Measurements from ENCODE around the gene CDC14B.

CDC14B gene

GRCh38 chr9:96486386-96487028 lies 133.1 kb downstream of the CDC14B start:
- peak in 10 of 58 donors; percentile 12 to 45 (median 21) for DNase-seq

- no peak for DNase-seq
Measured at GRCh38 chr9:96485280-96485679, 134.4 kb downstream of the CDC14B start.

GRCh38 chr9:96484521-96484931 lies 135.1 kb downstream of the CDC14B start:
- DNase-seq, result no peak

GRCh38 chr9:96483733-96484390 lies 135.8 kb downstream of the CDC14B start:
- DNase-seq, result no peak

- no peak for DNase-seq
Measured at GRCh38 chr9:96483197-96483596, 136.4 kb downstream of the CDC14B start.

- no peak for DNase-seq
Measured at GRCh38 chr9:96482476-96482875, 137.2 kb downstream of the CDC14B start.

DNA sequence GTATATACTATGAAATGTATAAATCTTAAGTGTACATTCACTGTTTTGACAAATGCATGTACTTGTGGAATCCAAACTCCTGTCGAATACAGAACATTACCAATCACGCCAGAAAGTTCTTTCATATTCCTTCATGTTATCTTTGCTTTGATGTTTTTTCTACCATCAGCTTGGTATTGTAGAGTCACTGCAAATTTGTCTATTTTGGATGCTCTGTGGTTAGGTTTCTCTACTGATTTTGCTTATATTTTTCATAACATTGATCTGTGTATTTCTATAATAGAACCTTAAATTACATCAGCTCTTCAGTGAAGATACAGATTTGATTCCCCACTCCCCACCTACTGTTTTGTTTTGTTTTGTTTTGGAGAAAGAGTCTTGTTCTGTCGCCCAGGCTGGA lies 138.9 kb downstream of the CDC14B start:
- DNase-seq, result no peak

DNA sequence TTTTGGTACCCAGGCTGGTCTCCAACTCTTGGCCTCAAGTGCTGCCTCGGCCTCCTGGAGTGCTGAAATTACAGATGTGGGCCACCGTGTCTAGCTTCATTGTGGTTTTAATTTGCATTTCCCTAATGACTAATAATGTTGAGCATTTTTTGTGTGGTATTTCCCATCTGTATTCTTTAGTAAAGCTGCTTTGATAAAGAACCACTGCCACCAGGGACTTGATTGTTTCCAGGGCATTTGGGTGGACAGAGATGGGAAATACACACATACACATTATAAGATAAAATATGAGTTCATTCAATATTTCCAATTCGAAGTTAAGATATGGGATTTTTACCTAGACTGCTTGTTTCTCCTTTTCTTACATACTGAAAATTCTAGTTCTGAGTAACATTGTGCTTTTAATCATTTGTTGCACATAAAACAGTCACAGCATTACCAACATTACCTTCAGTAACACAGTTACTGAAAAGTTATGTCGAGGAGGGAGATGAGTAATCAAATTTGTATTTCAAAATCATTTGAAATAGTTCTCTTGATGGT lies 140.7 kb downstream of the CDC14B start:
- no peak for DNase-seq

- DNase-seq, result no peak
Measured at GRCh38 chr9:96476591-96476990, 143.1 kb downstream of the CDC14B start.

- no peak for DNase-seq
Measured at GRCh38 chr9:96476013-96476412, 143.6 kb downstream of the CDC14B start.

DNA sequence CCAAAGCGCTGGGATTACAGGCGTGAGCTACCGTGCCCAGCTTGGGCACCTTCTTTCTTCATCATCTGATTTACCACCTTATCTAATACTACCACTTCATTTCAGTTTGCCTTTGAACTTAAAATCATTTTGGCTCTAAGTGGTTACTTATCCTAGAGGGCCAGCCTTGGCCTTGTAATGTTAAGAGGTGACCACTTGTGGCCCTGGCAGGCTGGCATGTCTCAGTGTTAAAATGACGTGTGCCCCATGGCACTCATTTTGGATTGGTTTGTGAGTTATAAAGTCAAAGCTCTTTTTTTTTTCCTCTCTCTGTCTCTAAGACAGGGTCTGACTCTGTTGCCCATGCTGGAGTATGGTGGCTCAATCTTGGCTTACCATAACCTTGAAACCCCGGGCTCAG lies 151.9 kb downstream of the CDC14B start:
- no peak for DNase-seq

- no peak for DNase-seq
Measured at GRCh38 chr9:96464426-96464825, 155.2 kb downstream of the CDC14B start.

- DNase-seq, result no peak
Measured at GRCh38 chr9:96462541-96462940, 157.1 kb downstream of the CDC14B start.

- no peak for DNase-seq
Measured at GRCh38 chr9:96461336-96461735, 158.3 kb downstream of the CDC14B start.

DNA sequence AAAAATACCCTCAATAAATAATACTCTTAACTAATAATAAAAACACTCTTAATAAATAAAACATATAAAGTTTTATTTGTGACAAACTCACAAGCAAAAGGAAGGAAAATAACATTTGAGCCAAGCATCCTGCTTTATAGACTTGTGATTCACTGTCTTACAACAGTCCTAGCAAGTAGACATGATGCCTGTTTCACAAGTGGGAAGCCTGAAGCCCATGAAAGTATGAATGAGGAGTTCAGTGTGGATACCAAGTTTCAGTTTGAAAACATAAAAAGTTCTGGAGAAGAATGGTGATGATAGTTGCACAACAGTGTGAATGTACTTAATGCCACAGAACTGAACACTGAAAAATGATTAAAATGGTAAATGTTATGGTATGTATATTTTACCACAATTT lies 158.8 kb downstream of the CDC14B start:
- no peak for DNase-seq

DNA sequence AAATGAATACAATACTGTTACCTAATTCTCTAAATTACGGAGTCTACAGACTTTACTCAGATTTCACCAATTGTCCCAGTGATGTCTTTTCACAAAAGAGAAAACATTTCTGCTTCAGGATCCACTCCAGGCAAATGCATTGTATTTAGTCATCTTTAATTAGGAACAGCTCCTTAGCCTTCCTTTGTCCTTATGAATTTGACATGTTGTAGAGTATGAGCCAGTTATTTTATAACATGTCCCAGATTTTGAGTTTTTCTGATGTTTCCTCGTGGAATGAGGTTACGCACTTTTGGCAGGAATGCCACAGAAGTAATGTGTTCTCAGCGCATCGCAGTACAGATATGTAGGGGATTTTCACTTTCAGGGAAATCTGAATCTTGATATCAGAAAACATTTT lies 159.2 kb downstream of the CDC14B start:
- DNase-seq, result no peak

DNA sequence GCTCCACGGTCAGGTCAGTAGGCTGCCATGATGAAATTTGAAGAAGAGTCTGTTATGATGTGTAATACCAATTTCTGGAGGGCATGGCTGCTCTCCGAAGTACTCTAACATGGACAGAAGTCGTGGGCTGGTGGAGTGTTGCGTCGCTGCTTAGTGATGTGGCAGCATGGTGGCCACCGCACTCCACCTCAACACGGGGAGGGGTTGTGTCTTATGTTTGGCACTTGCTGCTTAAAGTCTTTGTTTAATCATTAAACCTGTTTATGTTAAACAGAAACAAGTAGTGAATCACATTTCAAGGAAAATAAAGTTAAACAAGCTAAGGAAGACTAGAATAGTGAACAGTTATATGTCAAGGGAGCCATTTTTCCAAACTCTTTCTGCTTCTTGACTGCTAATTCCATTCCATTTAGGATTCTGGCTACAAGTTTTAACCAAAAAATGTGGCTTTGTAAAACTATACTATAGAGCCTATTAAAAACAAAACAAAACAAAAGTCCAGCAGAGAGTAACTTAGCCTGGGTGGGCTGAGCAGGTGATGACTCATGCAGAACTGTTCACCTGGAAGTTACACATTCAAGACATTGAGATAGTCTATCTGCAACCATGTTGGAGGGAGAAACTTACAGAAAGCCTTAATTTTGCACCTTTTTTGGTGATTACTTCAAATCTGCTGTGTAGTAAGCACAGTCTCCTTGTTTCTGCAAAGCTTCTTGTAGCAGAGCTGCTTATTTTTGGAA lies 160.2 kb downstream of the CDC14B start:
- DNase-seq, result no peak

DNA sequence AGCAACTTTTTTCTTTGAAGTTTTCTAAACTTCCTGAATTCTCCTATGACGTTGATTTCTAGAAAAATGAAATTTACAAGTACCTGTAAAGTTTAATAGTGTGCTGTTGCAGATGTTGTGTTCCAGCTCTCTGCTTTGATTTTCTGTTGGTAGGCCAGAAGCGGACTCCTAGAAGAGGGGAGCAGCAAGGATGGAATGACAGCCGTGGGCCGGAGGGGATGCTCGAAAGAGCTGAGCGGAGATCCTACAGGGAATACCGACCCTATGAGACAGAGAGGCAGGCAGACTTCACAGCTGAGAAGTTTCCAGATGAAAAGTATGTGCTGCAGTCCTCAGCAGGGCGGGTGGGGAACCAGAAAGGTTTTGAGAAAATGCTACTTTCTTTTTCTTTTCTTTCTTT lies 161.4 kb downstream of the CDC14B start:
- DNase-seq, result no peak

- DNase-seq, result peak in 1 of 58 donors; percentile 7
Measured at GRCh38 chr9:96457266-96457665, 162.4 kb downstream of the CDC14B start.

GRCh38 chr9:96453625-96454024 lies 166.0 kb downstream of the CDC14B start:
- peak in 28 of 58 donors; percentile 2 to 52 (median 19) for DNase-seq

GRCh38 chr9:96450613-96451528 lies 168.8 kb downstream of the CDC14B start:
- peak in 21 of 58 donors; percentile 6 to 53 (median 30) for DNase-seq
